K562 (cell line): ENCODE data around the gene MAB21L2. TPM values are rescaled to one million over a fixed set of nuclear protein-coding genes. Genes with fewer than 3 reads are reported as not detected.

Source experiments
- BMI1 ChIP-seq: fragments of 150-350 bp; IDR thresholded peaks from 2 replicates; pipeline ENCODE4 v1.6.1; 2014; ENCODE audit warnings: low read length
- CHD4 ChIP-seq: fragments of 200-600 bp; sonication (generic); IDR thresholded peaks from 3 replicates; pipeline ENCODE4 v1.6.1; 2012; ENCODE audit warnings: low read depth, mild to moderate bottlenecking, mixed read lengths, low read length, inconsistent platforms; ENCODE audit not compliant: insufficient read depth, insufficient replicate concordance, poor library complexity, severe bottlenecking
- FOXA1 ChIP-seq: fragments of 450-650 bp; IDR thresholded peaks from 2 replicates; pipeline ENCODE4 v1.6.1; 2016; ENCODE audit warnings: mild to moderate bottlenecking, borderline replicate concordance
- SMARCC2 ChIP-seq: fragments of 450-650 bp; IDR thresholded peaks from 2 replicates; pipeline ENCODE4 v1.6.1; 2017; ENCODE audit warnings: antibody characterized with exemption, moderate library complexity, mild to moderate bottlenecking, low read depth
- SREBF1 ChIP-seq: fragments of 150-350 bp; IDR thresholded peaks from 2 replicates; pipeline ENCODE4 v1.6.1; 2014; ENCODE audit warnings: antibody characterized with exemption, low read depth, low read length, borderline replicate concordance
- SRF ChIP-seq, 2 experiments: fragments of 250-450, 450-650 bp in 1 of 2; sonication (Bioruptor Pico) in 1 of 2; sonication (generic) in 1 of 2; formaldehyde crosslinking; IDR thresholded peaks; 2 replicates each; pipeline versions ENCODE4 v1.5.0 to v1.5.1; 2020 to 2022; ENCODE audit warnings: mild to moderate bottlenecking in 1 of 2, missing genetic modification reagents in 1 of 2
- ZBTB7A ChIP-seq: IDR thresholded peaks from 2 replicates; pipeline ENCODE4 v1.6.1; 2011; ENCODE audit warnings: low read depth, mild to moderate bottlenecking, low read length, moderate library complexity, borderline replicate concordance; ENCODE audit not compliant: control insufficient read depth
- ZNF436 ChIP-seq: fragments of 250-450, 450-650 bp; sonication (Bioruptor Pico); formaldehyde crosslinking; IDR thresholded peaks from 2 replicates; pipeline ENCODE4 v1.7.0; 2020; ENCODE audit warnings: mild to moderate bottlenecking
- ZSCAN29 ChIP-seq: fragments of 450-650 bp; IDR thresholded peaks from 2 replicates; pipeline ENCODE4 v1.6.1; 2017
- polyA plus RNA-seq, 8 experiments: library from polyadenylated mRNA; depleted of rRNA in 4 of 8; stranded (reverse) in 5 of 8; unstranded in 3 of 8; fragments of >200 nt; fragmentation: Nextera tagmentation in 2 of 8; fragmentation: Illumina TruSeq in 1 of 8; extraction: Ambion mirVana in 2 of 8; extraction: Trizol in 1 of 8; gene quantifications; 2 replicates each; pipeline versions ENCODE4 v1.2.1 to v1.2.3, GENCODE V29; 2011 to 2014; ENCODE audit warnings: inconsistent platforms in 1 of 8, missing spikeins in 1 of 8
- total RNA-seq, 7 experiments: library from RNA; depleted of rRNA in 6 of 7; stranded (reverse); fragments of >200 nt in 6 of 7; fragmentation: Illumina TruSeq in 2 of 7; extraction: Trizol in 2 of 7; gene quantifications; 2 replicates each; pipeline versions ENCODE4 v1.2.1 to v1.2.3, GENCODE V29; 2011 to 2021; ENCODE audit warnings: low replicate concordance in 1 of 7
- TF ChIP-seq, protein P1 (sequence below): sonication (generic); formaldehyde crosslinking; IDR thresholded peaks from 2 replicates; pipeline ENCODE4 v1.8.0; 2022; ENCODE audit warnings: mild to moderate bottlenecking, missing genetic modification reagents
- TF ChIP-seq, protein P2 (sequence below): conservative IDR thresholded peaks from 2 replicates; pipeline ENCODE4 v1.6.1; 2011; ENCODE audit warnings: low read depth, mild to moderate bottlenecking, low read length; ENCODE audit not compliant: control insufficient read depth
- TF ChIP-seq, protein P3 (sequence below): fragments of 450-650 bp; formaldehyde crosslinking; IDR thresholded peaks from 2 replicates; pipeline ENCODE4 v1.4.0; 2020; ENCODE audit warnings: mild to moderate bottlenecking, moderate library complexity
- TF ChIP-seq, protein P4 (sequence below): fragments of 450-650 bp; IDR thresholded peaks from 2 replicates; pipeline ENCODE4 v1.6.1; 2017; ENCODE audit warnings: antibody characterized with exemption, mild to moderate bottlenecking
- TF ChIP-seq, protein P5 (sequence below): IDR thresholded peaks from 2 replicates; pipeline ENCODE4 v1.6.1; 2014; ENCODE audit warnings: antibody characterized with exemption

Gene MAB21L2
- total and polyA plus RNA-seq, 9 of the 15 experiments (the other 6 are each of a cell fraction or from before 2014, with no cell fraction given) = not detected

DNA sequence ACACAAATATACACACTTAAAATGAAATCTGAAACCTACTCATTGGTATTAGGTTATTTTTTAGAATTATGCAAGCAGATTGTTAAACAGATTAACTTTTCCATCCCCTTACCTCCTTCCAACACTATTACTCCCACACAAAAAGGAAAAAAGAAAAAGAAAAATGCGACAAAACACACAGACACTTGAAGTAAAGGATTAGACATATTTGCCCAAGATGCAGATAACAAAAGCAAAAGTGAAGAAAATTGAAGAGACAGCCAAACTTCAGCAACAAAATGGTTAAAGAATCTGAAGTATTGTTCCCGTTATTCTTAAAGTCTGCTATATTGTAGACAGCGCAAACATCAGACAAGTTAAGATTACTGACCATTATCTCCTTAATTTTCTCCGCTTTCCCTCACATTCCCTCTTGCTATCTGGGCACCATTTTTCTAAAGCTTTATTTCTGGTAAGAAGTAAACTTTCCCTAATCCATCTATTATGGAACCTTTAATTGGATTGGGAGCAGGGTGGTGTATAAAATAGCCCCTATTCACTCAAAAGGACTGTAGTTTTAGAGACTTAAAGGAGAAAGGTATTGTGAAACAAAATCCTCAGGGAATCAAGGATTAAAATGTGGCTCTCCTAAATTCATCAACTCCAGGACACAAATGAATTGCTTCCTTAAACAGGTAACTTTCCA, 34.7 kb upstream of the MAB21L2 start (continued):
- TF ChIP-seq, protein P1, sequence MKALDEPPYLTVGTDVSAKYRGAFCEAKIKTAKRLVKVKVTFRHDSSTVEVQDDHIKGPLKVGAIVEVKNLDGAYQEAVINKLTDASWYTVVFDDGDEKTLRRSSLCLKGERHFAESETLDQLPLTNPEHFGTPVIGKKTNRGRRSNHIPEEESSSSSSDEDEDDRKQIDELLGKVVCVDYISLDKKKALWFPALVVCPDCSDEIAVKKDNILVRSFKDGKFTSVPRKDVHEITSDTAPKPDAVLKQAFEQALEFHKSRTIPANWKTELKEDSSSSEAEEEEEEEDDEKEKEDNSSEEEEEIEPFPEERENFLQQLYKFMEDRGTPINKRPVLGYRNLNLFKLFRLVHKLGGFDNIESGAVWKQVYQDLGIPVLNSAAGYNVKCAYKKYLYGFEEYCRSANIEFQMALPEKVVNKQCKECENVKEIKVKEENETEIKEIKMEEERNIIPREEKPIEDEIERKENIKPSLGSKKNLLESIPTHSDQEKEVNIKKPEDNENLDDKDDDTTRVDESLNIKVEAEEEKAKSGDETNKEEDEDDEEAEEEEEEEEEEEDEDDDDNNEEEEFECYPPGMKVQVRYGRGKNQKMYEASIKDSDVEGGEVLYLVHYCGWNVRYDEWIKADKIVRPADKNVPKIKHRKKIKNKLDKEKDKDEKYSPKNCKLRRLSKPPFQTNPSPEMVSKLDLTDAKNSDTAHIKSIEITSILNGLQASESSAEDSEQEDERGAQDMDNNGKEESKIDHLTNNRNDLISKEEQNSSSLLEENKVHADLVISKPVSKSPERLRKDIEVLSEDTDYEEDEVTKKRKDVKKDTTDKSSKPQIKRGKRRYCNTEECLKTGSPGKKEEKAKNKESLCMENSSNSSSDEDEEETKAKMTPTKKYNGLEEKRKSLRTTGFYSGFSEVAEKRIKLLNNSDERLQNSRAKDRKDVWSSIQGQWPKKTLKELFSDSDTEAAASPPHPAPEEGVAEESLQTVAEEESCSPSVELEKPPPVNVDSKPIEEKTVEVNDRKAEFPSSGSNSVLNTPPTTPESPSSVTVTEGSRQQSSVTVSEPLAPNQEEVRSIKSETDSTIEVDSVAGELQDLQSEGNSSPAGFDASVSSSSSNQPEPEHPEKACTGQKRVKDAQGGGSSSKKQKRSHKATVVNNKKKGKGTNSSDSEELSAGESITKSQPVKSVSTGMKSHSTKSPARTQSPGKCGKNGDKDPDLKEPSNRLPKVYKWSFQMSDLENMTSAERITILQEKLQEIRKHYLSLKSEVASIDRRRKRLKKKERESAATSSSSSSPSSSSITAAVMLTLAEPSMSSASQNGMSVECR = no peak
- TF ChIP-seq CHD4 (no peak), ZSCAN29 (no peak), SMARCC2 (no peak), FOXA1 (no peak), SREBF1 (no peak), BMI1 (no peak), ZNF436 (no peak), SRF (CRISPR knock-in tag; IDR thresholded peaks at IDR 0.05) (no peak), ZBTB7A (no peak)
- TF ChIP-seq, protein P2, sequence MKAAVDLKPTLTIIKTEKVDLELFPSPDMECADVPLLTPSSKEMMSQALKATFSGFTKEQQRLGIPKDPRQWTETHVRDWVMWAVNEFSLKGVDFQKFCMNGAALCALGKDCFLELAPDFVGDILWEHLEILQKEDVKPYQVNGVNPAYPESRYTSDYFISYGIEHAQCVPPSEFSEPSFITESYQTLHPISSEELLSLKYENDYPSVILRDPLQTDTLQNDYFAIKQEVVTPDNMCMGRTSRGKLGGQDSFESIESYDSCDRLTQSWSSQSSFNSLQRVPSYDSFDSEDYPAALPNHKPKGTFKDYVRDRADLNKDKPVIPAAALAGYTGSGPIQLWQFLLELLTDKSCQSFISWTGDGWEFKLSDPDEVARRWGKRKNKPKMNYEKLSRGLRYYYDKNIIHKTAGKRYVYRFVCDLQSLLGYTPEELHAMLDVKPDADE = no peak
- TF ChIP-seq, protein P3, sequence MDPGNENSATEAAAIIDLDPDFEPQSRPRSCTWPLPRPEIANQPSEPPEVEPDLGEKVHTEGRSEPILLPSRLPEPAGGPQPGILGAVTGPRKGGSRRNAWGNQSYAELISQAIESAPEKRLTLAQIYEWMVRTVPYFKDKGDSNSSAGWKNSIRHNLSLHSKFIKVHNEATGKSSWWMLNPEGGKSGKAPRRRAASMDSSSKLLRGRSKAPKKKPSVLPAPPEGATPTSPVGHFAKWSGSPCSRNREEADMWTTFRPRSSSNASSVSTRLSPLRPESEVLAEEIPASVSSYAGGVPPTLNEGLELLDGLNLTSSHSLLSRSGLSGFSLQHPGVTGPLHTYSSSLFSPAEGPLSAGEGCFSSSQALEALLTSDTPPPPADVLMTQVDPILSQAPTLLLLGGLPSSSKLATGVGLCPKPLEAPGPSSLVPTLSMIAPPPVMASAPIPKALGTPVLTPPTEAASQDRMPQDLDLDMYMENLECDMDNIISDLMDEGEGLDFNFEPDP = no peak
- TF ChIP-seq, protein P4, sequence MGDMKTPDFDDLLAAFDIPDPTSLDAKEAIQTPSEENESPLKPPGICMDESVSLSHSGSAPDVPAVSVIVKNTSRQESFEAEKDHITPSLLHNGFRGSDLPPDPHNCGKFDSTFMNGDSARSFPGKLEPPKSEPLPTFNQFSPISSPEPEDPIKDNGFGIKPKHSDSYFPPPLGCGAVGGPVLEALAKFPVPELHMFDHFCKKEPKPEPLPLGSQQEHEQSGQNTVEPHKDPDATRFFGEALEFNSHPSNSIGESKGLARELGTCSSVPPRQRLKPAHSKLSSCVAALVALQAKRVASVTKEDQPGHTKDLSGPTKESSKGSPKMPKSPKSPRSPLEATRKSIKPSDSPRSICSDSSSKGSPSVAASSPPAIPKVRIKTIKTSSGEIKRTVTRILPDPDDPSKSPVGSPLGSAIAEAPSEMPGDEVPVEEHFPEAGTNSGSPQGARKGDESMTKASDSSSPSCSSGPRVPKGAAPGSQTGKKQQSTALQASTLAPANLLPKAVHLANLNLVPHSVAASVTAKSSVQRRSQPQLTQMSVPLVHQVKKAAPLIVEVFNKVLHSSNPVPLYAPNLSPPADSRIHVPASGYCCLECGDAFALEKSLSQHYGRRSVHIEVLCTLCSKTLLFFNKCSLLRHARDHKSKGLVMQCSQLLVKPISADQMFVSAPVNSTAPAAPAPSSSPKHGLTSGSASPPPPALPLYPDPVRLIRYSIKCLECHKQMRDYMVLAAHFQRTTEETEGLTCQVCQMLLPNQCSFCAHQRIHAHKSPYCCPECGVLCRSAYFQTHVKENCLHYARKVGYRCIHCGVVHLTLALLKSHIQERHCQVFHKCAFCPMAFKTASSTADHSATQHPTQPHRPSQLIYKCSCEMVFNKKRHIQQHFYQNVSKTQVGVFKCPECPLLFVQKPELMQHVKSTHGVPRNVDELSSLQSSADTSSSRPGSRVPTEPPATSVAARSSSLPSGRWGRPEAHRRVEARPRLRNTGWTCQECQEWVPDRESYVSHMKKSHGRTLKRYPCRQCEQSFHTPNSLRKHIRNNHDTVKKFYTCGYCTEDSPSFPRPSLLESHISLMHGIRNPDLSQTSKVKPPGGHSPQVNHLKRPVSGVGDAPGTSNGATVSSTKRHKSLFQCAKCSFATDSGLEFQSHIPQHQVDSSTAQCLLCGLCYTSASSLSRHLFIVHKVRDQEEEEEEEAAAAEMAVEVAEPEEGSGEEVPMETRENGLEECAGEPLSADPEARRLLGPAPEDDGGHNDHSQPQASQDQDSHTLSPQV = 0 out of 2 replicates have a peak, but pooled peaks have one; percentile 16
- TF ChIP-seq, protein P5, sequence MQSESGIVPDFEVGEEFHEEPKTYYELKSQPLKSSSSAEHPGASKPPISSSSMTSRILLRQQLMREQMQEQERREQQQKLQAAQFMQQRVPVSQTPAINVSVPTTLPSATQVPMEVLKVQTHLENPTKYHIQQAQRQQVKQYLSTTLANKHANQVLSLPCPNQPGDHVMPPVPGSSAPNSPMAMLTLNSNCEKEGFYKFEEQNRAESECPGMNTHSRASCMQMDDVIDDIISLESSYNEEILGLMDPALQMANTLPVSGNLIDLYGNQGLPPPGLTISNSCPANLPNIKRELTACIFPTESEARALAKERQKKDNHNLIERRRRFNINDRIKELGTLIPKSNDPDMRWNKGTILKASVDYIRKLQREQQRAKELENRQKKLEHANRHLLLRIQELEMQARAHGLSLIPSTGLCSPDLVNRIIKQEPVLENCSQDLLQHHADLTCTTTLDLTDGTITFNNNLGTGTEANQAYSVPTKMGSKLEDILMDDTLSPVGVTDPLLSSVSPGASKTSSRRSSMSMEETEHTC = no peak
